ENCODE measurements around the gene GALNT10. TPM values are rescaled to one million over a fixed set of nuclear protein-coding genes. Genes with fewer than 3 reads are reported as not detected.

The GALNT10 gene
- total RNA-seq, 1 donor from 2014 or later: 6.7 TPM

DNA sequence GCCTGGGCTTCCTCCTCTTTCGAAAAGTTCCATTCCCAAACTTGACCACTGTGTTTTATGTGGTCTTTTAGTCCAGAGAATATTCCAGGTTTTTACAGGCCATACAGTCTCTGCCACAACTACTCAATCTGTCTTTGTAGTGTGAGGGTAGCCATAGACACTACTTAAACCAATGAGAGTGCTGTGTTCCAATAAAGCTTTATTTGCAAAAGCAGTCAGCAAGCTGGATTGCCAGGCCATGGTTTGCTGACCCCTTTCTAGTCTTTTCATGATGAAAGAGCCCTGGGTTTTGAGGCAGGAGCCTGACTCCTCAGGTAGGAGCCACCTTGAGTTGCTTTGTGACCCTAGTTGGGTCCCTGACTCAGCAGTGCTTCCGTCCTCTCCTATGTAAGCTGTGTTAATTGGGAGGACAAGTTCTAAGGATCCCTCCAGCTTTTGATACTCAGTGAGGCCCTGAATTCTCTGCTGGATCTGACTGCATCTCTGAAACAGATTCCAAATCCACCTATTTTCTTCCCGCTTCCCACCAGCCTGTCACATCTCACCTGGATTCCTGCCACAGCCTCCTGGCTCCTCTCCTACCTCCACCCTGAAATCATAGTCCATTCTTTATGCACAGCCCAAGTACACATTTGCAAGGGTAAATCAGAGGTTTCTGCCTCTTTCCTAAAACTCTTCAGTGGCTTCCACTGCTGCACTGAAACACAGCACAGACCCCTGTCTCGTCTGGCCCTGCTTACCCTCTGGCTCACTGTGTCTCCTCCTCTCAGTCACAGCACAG lies 13.5 kb downstream of the GALNT10 start:
- ATAC-seq: no peak

DNA sequence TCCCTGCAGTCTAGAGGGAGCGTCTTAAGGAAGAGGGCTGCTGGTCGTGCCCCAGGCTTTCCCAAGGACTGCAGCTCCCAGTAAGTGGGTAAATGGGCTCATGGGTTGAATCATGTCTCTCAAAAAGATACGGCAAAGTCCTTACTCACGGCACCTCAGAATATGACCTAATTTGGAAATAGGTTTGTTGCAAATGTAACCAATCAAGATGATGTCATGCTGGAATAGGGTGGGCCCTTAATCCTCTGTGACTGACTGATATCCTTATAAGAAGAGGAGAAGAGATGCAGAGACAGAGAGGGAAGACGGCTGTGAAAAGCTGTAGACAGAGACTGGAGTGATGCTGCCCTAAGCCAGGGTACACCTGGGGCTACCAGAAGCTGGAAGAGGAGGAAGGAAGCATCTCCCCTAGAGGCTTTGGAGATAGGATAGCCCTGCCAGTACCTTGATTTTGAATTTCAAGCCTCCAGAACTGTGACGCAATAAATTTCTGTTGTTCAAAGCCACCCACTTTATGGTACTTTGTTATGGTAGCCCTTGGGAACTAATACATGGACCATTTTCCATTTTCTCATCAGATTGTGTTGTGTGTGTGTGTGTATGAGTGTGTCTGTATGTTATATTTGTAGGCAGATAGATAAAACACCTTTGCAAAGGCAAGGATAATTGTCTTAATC lies 15.0 kb downstream of the GALNT10 start:
- no peak for ATAC-seq

DNA sequence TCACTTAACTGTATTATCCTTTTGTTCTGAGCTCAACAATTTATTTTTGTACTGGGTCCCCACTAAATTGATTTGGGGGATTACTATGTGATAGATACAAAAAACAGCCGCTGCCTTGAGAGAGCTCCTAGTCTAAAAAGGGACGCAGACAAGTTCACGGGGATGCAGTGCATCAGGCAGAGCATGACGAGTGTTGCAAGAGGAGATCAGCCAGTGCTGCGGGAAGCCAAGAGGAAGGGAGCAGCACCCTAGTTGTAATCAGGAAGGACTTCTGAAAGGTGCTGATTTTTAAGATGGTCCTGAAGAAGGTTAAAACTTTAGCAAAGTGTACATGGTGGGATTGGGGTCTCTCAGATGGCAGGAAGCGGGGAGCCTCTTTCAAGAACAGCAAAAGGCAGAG lies 15.8 kb downstream of the GALNT10 start:
- ATAC-seq: no peak

DNA sequence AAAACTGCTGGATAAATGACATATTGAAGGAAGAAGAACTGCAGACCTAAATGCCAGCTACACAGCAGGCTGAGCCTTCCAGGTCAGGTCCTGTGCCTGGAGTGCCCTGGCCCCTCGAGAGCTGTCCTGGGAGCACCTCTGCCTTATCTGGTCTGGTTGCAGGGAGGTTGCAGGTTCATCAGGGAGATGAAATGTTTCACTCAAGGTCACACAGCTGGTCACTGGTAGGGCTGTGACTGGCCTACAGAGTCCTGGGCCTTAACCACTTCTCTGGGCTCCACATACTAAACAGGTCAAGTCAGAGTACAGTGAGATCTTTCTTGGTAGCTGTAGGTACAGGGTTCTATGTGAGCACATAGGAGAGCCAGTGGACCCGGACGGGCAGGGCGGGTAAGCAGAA lies 16.7 kb downstream of the GALNT10 start:
- no peak for ATAC-seq

DNA sequence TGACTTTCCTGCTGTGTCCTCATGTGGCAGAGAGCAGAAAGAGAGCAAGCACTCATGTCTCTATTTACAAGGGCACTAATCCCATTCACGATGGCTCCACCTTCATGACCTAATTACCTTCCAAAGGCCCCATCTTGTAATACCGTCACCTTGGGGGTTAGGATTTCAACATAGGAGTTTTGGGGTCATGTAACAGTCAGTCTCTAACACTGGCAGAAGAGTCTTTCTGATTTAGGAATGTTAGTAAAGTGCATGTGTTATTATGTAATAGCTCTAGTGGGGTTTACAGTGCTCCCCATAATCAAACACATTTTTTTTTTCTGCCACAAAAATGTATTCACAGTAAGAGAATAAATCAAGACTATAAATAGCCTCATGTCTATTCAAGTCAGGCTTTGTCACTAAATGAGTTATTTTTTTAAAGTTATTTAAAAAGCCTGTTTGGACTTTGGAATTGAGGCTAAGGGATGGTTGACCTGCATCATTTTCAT lies 19.1 kb downstream of the GALNT10 start:
- ATAC-seq: no peak

DNA sequence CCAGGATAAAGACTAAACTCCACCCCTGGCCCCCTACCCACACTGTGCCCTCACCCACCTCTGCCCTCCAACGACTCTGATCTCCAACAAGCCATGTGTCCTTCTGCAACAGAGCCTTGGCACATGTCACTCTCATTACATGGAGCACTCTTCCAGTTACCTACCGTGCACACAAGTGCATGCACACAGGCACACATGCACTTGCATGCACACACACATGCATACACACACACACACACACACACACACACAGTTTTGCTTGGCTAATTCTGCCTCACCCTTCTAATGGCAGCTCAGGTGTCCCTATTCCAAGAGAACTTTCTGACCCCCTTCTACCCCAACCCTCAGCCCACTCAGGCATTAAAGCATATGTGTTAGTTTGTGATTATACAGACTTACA lies 19.6 kb downstream of the GALNT10 start:
- no peak for ATAC-seq

DNA sequence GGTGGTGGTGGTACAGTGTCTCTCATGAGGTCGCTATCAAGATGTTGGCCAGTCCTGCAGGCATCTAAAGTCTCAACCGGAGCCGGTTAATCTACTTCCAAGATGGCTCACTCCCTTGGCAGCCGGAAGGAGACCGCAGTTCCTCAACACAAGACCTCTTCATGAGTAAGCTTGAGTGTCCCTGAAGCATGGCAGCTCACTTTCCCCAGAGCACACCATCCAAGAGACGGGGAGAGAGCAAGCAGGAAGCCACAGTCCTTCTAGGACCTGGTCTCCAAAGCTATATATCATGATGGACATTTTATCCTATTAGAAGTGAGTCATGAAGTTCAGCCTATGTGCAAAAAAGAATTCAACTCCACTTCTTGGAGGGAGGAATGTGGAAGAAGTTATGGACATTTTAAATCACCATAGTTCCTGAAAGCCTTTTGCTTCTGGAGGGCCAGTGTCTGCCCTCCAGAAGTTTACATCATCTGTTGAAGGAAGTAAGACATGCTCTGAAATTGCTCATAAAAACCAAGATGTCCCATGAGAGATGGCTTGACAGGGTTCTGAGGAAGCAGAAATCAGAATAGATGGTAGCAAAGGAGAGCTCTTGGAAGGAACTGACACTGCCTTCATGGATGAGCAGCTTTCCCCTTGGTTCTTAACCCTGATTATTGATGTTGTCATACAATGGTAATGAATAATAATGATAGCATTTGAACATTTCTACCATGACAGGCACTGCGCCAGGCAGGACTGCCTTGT lies 21.3 kb downstream of the GALNT10 start:
- peak; percentile 51 for ATAC-seq

DNA sequence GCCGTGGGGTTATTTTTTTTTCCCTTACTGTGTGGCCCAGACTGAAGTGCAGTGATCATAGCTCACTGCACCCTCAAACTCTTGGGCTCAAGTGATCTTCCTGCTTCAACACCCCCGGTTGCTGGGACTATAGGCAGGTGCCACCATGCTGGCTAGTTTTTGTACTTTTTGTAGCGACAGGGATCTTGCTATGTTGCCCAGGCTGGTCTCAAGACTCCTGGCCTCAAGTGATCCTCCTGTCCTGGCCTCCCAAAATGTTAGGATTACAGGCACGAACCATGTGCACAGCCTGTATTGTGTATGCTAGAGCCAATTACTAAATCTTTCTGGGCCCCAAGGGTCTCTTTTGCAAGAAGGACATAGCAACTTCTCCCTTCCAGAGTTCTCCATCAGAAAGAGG lies 23.1 kb downstream of the GALNT10 start:
- ATAC-seq: no peak

DNA sequence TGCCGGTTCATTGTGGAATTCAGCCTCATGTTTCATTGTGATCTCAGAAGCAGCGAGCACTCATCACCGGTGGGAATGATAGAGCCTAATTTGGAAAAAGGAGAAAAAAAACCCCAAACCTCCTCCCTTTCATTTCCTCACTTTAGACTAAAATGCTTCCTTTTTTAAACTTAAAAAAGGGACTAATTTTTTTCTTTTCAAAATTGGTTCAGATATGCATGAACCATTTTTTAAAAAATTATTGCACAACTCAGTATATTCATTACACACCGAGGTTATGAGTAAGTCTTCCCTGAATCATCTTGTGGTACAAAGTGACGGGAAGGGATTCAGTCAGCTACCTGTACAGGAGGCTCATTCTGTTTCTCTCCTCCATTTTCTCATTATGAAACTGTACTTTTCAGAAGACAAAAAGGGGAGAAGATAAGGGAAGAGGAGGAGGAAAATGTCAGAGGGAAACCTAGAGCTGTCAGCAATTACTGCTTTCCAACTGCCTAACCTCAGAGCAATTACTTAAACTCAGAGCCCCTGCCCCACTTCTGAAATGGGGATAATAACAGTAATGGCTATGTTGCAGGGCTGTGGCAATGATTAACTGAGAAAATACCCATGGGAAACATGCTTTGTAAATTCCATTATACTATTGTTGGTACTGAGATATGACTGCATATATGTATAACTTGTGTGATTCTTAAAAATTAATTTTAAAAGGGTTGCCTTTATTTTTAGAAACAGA lies 24.0 kb downstream of the GALNT10 start:
- peak; percentile 91 for ATAC-seq

DNA sequence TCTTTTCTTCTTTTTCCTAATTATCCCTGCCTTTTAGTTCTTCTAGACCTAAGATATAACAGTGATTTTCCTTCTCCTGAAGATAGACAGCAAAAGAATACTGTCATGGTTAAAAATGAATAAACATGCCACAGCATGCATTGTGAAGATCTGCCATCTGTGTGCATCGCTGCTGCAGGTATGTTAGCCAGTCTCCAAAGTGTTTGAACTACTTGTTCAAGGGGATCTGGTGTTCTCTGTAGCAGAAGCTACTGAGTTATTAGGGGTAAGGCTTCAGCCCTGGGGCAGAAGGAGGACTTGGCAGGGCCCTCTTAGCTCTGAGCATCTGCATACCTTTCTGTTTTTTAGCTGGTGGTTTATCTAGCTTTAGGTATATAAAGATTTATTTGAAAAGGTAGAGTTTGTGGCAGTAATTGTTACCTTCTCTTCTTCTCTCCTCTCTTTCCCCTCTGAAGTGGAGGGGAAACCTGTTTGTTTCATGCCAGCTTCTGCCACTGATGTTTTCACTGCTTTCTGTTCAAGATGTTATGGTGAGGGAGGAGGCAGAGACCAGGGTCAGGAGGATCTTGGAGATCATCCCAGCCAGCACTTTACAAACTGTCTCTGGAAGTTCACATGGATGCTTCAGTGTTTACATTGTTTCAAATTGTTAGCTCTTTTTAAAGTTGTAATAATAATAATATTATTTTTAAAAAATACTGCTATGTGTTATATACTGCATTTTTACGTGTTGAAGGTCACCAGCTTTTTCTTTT lies 25.2 kb downstream of the GALNT10 start:
- ATAC-seq: peak; percentile 38

DNA sequence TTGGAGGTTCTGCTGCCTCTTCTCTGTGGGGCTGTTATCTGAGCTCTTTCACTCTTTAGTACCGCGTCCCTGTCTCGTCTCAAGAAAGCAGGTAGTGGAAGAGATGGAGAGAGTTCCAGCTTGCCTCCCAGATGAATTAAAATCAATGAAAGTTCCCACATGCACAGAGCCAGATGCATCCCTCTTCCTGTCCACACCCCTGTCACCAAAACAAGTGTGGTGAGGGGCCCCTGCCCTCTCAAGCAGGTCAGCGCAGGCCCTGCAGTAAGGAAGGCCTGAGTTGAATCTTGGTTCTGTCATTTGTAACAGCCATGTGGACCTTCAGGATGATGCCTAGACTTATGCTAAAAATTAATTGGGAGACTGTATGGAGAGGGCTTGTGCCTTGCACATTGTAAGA lies 26.9 kb downstream of the GALNT10 start:
- ATAC-seq: no peak

DNA sequence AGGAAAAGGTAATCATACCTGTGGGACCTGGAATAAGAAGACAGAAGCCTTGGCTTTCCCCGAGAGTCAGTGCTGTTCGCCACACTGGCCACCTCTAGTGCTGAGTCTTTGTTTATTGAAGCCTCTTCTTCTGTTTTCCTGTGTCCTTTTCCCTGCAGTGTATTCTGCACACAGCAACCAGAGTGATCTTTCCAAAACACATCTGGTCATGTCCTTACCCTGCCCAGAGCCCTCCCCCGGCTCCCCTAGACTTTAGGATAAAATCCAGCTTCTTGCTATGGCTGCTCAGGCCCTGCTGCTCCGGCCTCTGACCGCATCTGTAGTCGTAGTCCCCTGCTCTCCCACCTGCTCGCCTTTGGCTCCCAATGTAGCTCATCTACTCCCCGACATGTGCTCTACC lies 28.3 kb downstream of the GALNT10 start:
- ATAC-seq: no peak

DNA sequence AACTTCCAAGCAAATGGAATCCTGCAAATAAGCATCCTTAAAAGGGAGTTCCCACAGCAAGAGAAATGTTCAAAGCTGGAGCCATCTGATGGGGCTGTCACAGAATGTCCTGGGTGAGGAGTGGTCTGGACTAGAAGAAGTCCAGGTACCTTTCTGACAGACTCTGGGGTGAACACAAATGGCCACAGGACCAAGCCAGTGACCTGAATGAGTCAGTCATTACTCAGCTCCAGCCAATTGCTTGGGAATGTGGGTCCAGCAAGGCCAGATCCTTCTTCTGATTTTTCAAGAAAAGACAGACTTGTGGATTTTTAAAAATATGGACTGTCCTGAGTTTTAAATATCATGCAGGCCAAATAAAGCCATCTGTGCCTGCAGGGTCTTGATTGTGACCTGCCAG lies 30.1 kb downstream of the GALNT10 start:
- no peak for ATAC-seq

DNA sequence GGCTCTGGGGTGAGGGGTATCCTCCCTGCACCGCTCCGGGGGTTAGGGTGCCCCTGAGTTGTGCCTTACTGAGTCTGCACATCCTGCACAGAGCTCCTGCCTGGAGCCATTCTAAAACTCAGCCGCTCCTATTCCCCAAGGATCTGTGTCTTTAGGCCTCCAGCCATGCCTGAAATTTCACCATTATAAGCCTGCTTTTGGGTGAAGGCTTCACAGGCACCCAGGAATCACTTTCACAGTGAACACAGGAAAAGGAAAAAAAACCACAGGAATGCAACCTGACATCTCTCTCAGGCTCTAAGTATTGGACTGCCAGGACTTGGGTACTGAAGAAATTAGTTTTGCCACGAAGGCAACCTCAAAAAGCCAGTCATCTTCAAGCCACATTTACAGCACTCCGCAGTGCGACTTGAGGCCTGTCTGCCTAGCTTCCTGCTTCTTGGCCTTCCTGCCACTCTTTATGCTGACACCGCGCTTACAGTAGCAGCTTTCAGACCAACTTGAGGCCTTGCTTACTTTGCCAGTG lies 30.9 kb downstream of the GALNT10 start:
- peak; percentile 17 for ATAC-seq

DNA sequence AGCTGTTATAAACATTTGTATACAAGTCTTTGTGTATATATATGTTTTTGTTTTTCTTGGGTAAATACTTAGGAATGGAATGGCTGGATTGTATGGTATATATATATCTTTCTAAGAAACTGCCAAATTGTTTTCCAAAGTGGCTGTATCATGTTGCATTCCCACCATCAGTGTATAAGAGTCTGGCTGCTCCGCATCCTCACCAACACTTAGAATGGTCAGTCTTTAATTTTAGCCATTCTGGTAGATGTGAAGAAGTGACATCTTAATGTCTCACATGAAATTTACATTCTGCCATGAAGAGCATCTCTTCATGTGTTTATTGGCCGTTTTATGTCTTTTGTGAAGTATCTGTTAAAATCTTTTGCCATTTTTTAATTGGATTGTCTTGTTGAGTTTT lies 31.9 kb downstream of the GALNT10 start:
- ATAC-seq: no peak

DNA sequence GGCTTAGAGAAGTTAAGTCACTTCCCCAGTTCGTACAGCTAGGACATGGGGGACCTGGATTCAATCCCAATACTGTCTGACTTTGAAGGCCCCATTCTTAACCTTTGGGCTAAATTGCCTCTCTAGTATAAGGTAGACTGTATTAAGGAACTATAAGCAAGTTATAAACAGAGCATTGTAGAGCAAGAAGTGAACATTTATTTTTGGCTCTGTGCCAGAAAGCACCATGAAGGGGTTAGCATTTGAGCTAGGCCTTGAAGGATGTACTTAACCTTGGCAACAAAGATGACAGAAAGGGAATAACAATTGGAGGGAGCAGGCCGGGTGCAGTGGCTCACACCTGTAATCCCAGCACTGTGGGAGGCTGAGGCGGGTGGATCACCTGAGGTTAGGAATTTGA lies 32.8 kb downstream of the GALNT10 start:
- no peak for ATAC-seq

DNA sequence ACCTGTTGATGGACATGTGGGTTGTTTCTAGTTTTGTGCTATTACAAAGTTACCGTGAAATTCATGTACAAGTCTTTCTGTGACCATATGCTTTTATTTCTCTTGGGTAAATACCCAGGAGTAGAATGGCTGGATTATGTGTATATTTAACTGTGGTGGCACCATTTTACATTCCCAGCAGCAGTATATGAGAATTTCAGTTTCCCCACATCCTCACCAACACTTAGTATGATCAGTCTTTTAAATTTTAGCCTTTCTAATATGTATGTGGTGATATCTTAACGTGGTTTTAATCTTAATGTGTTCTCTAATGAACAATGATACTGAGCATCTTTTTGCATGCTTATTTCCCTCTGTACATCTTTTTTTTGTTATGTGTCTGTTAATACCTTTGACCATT lies 36.6 kb downstream of the GALNT10 start:
- no peak for ATAC-seq

DNA sequence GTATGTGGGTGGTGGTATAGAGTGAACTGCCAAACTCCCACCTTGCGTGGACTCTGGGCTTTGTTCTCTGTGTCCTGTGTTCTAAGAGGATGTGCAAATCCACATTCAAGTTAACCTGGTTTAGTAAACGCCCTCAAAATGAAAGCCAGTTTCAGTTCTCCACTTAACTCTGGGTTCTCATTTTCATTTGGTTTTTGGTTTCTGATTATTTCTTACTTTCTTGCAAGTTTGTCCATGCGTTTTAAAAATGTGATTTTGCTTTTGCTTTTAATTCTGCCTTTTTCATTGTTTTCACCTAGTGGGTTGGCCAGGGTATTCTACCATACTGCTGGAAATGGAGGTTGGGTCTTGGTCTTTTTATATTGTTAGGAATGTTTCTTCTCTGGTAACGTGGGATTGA lies 38.2 kb downstream of the GALNT10 start:
- no peak for ATAC-seq

DNA sequence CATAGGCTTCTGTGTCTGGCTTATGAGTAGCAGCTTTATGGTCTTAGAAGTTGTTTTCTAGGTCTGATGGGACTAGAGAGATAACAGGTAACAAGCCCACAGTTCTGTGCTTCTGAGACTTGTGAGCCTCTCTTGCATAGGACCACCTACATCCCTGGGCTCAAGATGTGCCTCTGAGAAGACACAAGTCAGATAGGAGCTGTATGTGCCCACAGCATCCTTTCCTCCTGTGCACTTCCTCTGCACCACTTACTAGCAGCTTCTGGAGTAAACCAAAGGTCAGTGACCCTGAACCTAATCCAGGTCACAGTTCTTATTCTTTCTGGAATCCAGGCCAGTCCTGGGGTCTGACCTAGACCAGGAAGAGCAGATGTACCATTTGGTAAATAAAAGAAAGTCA lies 40.0 kb downstream of the GALNT10 start:
- ATAC-seq: no peak

DNA sequence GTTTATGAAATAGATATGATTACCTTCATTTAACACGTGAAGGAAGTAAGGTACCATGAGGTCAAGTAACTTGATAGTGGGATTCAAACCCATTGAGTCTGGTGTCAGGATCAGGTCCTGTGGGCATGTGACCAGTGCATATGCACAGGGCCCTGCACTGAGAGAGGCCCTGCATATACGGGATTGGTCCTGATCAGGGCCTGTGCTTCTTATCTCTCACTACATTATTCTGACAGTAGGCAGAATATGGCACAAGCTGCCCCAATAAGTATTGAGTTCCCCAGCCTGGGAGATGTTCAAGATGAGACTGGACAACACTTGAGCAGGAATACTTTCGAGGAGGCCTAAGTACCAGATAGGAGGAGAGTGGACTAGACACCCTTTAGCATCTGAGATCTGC lies 44.0 kb downstream of the GALNT10 start:
- ATAC-seq: no peak

DNA sequence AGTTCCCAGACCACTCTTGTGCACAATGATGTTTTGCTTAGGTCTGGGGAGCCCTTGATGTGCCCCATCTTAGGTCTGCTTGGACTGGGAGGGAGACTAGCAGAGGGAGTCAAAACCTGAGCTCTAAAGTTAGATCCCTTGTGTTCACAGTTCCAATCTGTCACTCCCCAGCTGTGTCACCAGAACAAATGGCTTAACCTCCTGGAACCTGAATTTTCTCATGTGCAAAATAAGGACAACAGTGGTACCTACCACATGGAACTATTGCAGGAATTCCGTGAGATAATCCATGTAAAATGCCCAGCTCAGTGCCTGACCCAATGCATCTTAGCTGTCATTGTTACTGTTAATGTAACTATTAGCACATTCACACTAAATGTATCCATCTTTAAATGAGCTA lies 45.5 kb downstream of the GALNT10 start:
- ATAC-seq: no peak
